HG03280 (cell line): ENCODE results near the gene SIGLECL1.

Experiments
- ATAC-seq: cut with Tn5 transposase; IDR thresholded peaks from one replicate; pipeline ENCODE4 v1.9.1; 2021; ENCODE audit warnings: mild to moderate bottlenecking, moderate library complexity; ENCODE audit not compliant: unreplicated experiment

Gene SIGLECL1

GRCh38 chr19:51252306-51253079 is 1.6 kb downstream of the SIGLECL1 start:
- no peak for ATAC-seq

GRCh38 chr19:51253088-51253806 is 2.4 kb downstream of the SIGLECL1 start:
- ATAC-seq, result no peak

- no peak for ATAC-seq
Observed at GRCh38 chr19:51256155-51256625, 5.3 kb downstream of the SIGLECL1 start.

GRCh38 chr19:51257471-51257870 is 6.6 kb downstream of the SIGLECL1 start:
- no peak for ATAC-seq

- ATAC-seq, result no peak
Observed at GRCh38 chr19:51258165-51259160, 7.6 kb downstream of the SIGLECL1 start.

GRCh38 chr19:51259348-51260245 is 8.7 kb downstream of the SIGLECL1 start:
- no peak for ATAC-seq

GRCh38 chr19:51263808-51264207 is 12.9 kb downstream of the SIGLECL1 start:
- ATAC-seq, result no peak

GRCh38 chr19:51271067-51271466 is 20.2 kb downstream of the SIGLECL1 start:
- no peak for ATAC-seq

- ATAC-seq, result no peak
Observed at GRCh38 chr19:51272183-51272810, 21.4 kb downstream of the SIGLECL1 start.

GRCh38 chr19:51274049-51274770 is 23.3 kb downstream of the SIGLECL1 start:
- ATAC-seq, result no peak

GRCh38 chr19:51277112-51277511 is 26.2 kb downstream of the SIGLECL1 start:
- ATAC-seq, result no peak

- ATAC-seq, result no peak
Observed at GRCh38 chr19:51282335-51282734, 31.5 kb downstream of the SIGLECL1 start.

- no peak for ATAC-seq
Observed at GRCh38 chr19:51285682-51286081, 34.8 kb downstream of the SIGLECL1 start.

GRCh38 chr19:51289635-51290034 is 38.8 kb downstream of the SIGLECL1 start:
- ATAC-seq, result no peak

- no peak for ATAC-seq
Observed at GRCh38 chr19:51292971-51293370, 42.1 kb downstream of the SIGLECL1 start.

- ATAC-seq, result no peak
Observed at GRCh38 chr19:51293571-51294210, 42.8 kb downstream of the SIGLECL1 start.

GRCh38 chr19:51294211-51294976 is 43.5 kb downstream of the SIGLECL1 start:
- no peak for ATAC-seq

GRCh38 chr19:51294977-51295375 is 44.1 kb downstream of the SIGLECL1 start:
- ATAC-seq, result no peak
